HUES48 (cell line): ENCODE data around the gene TAF4.

ENCODE experiments used
- H3K27ac ChIP-seq: one replicate; pipeline ENCODE4 v1.7.0; 2013; ENCODE audit warnings: low read depth, low read length, inconsistent platforms
- H3K27me3 ChIP-seq: 2 replicates; pipeline ENCODE4 v1.6.1; 2013; ENCODE audit warnings: mild to moderate bottlenecking, low read length; ENCODE audit not compliant: control insufficient read depth, insufficient read depth
- H3K36me3 ChIP-seq: 2 replicates; pipeline ENCODE4 v1.6.1; 2013; ENCODE audit warnings: low read length; ENCODE audit not compliant: control insufficient read depth, insufficient read depth
- H3K4me1 ChIP-seq: 2 replicates; pipeline ENCODE4 v1.6.1; 2013; ENCODE audit warnings: mild to moderate bottlenecking, low read length; ENCODE audit not compliant: control insufficient read depth, insufficient read depth
- H3K4me3 ChIP-seq: 2 replicates; pipeline ENCODE4 v1.5.1; 2013; ENCODE audit warnings: mild to moderate bottlenecking, low read depth, low read length
- H3K9ac ChIP-seq: 2 replicates; pipeline ENCODE4 v1.6.1; 2013; ENCODE audit warnings: mild to moderate bottlenecking, low read depth, low read length, moderate library complexity
- H3K9me3 ChIP-seq: 2 replicates; pipeline ENCODE4 v1.6.1; 2013; ENCODE audit warnings: low read length; ENCODE audit not compliant: control insufficient read depth, insufficient read depth

TAF4 gene

GRCh38 chr20:61937963-61938838 is 127.5 kb downstream of the TAF4 start:
- no peak overlapping the region for H3K9ac ChIP-seq
- H3K36me3 ChIP-seq: no peaks in the 10 kb centered on the region
- no peaks in the 10 kb centered on the region for H3K27me3 ChIP-seq
- H3K9me3 ChIP-seq: no peaks in the 10 kb centered on the region
- peaks cover 12% of the 10 kb centered on the region; the same call in 1 of the 2 replicates for H3K4me1 ChIP-seq
- H3K4me3 ChIP-seq: no peak overlapping the region
- H3K27ac ChIP-seq: no peak overlapping the region

GRCh38 chr20:61937146-61937962 is 128.3 kb downstream of the TAF4 start:
- H3K9me3 ChIP-seq: no peaks in the 10 kb centered on the region
- H3K27ac ChIP-seq: no peak overlapping the region
- H3K4me3 ChIP-seq: no peak overlapping the region
- H3K27me3 ChIP-seq: no peaks in the 10 kb centered on the region
- no peaks in the 10 kb centered on the region for H3K36me3 ChIP-seq
- peaks cover 12% of the 10 kb centered on the region; the same call in 1 of the 2 replicates for H3K4me1 ChIP-seq
- H3K9ac ChIP-seq: no peak overlapping the region

DNA sequence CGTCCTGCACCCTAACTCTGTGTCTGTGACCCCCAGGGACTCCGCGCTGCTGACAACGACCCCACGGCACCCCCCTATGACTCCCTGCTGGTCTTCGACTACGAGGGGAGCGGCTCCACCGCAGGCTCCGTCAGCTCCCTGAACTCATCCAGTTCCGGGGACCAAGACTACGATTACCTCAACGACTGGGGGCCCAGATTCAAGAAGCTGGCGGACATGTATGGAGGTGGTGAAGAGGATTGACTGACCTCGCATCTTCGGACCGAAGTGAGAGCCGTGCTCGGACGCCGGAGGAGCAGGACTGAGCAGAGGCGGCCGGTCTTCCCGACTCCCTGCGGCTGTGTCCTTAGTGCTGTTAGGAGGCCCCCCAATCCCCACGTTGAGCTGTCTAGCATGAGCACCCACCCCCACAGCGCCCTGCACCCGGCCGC is 129.0 kb downstream of the TAF4 start:
- Histone ChIP-seq H3K4me1 (peaks cover 12% of the 10 kb centered on the region; the same call in 1 of the 2 replicates), H3K36me3 (no peaks in the 10 kb centered on the region), H3K9me3 (no peaks in the 10 kb centered on the region), H3K4me3 (no peak overlapping the region), H3K27ac (no peak overlapping the region), H3K27me3 (no peaks in the 10 kb centered on the region), H3K9ac (no peak overlapping the region)

DNA sequence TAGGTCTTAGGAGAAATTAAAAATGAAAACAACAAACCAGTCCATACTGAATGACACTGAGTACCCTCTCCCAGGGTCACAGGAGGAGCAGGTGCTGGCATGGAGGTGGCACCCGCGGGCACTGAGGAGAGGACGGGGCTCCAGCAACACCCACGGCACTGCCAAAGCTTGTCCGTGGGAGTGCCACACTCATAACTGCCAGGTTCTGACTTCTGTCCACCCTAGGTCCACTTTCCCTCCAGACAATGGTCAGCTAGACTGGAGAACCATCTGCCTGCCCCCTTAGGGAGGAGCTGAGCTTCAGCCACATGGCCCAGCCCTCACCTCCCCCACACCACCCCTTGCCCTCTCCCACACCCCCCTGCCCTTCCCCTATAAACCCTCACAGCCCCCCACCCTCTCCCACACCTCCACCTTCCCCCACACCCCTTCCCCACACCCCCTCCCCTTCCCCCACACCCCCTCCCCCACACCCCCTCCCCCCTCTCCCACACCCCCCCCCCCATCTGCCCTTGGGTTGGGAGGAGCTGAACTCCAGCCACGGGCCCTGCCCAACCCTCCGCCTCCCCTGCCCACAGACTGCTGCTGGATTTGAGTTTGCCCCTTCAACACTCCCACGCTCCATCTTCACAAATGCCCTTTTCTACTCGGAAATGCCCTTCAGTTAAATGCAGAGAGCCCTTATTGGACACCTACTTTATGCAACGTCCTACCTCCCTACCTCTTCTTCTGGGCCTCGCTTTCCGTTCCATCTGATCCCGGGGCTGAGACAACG is 129.6 kb downstream of the TAF4 start:
- Histone ChIP-seq H3K9me3 (no peaks in the 10 kb centered on the region), H3K9ac (no peak overlapping the region), H3K4me3 (no peak overlapping the region), H3K36me3 (no peaks in the 10 kb centered on the region), H3K27me3 (no peaks in the 10 kb centered on the region), H3K4me1 (peaks cover 12% of the 10 kb centered on the region; the same call in 1 of the 2 replicates), H3K27ac (no peak overlapping the region)

- no peaks in the 10 kb centered on the region for H3K36me3 ChIP-seq
- H3K27ac ChIP-seq: no peak overlapping the region
- no peak overlapping the region for H3K4me3 ChIP-seq
- peaks cover 12% of the 10 kb centered on the region; the same call in 1 of the 2 replicates for H3K4me1 ChIP-seq
- H3K27me3 ChIP-seq: no peaks in the 10 kb centered on the region
- H3K9ac ChIP-seq: no peak overlapping the region
- H3K9me3 ChIP-seq: no peaks in the 10 kb centered on the region
Observed at GRCh38 chr20:61934716-61935530, 130.8 kb downstream of the TAF4 start.

DNA sequence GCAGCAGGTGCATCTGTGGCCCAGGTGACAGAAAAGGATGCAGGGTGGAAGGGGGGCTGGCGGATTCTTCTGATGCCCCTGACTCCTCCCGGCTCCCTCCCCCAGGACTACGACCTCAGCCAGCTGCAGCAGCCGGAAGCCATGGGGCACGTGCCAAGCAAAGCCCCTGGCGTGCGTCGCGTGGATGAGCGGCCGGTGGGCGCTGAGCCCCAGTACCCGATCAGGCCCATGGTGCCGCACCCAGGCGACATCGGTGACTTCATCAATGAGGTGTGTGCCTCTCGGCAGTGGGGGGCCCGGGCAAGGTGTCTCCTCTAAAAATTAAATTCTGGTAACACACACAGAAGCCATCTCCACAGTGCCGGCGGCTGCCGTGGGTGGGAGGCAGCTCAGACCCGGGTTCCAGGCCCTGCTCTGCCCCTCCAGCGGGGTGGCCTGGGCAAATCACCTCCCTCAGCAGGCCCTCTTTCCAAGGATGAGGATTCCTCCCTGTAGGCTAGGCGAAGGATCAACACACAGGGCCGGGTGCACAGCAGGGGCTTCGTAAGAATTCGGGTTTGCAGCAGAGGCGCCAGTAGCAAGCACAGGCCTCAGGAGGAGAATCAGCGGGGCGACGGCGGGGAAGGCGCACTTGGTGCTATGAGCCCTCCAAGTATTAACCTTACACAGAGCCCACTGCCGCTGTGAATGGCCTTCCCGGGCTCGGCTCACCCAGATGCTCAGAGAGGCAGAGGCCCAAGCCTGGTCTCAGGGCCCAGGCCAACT is 131.5 kb downstream of the TAF4 start:
- H3K9me3 ChIP-seq: no peaks in the 10 kb centered on the region
- H3K27ac ChIP-seq: no peak overlapping the region
- no peaks in the 10 kb centered on the region for H3K36me3 ChIP-seq
- H3K4me3 ChIP-seq: no peak overlapping the region
- H3K27me3 ChIP-seq: no peaks in the 10 kb centered on the region
- no peak overlapping the region for H3K9ac ChIP-seq
- H3K4me1 ChIP-seq: peaks cover 12% of the 10 kb centered on the region; the same call in 1 of the 2 replicates

DNA sequence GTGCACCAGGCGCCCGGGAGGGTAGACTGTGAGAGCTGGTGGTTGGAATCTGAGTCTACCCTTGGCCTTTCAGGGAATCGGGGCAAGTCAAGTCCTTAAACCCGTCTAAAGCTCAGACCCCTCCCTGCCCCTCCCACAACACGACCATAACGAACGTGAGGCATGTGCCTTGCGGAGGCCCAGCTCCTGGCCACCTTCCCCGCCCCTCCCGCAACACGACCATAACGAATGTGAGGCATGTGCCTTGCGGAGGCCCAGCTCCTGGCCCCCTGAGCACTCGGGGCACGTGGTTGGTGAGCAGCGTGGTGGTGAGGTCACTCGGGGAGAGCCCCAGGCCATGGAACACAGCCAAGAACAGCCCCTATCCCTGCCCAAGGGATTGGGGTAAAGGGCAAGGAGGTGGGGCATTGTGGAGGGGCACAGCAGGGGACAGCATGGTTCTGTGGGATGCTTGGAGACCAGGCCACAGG is 132.2 kb downstream of the TAF4 start:
- no peaks in the 10 kb centered on the region for H3K36me3 ChIP-seq
- no peak overlapping the region for H3K27ac ChIP-seq
- peaks cover 12% of the 10 kb centered on the region; the same call in 1 of the 2 replicates for H3K4me1 ChIP-seq
- H3K9me3 ChIP-seq: no peaks in the 10 kb centered on the region
- no peaks in the 10 kb centered on the region for H3K27me3 ChIP-seq
- no peak overlapping the region for H3K9ac ChIP-seq
- no peak overlapping the region for H3K4me3 ChIP-seq

GRCh38 chr20:61932711-61933480 is 132.8 kb downstream of the TAF4 start:
- no peak overlapping the region for H3K4me3 ChIP-seq
- H3K27me3 ChIP-seq: no peaks in the 10 kb centered on the region
- H3K36me3 ChIP-seq: no peaks in the 10 kb centered on the region
- no peak overlapping the region for H3K9ac ChIP-seq
- no peak overlapping the region for H3K27ac ChIP-seq
- no peaks in the 10 kb centered on the region for H3K9me3 ChIP-seq
- peaks cover 12% of the 10 kb centered on the region; the same call in 1 of the 2 replicates for H3K4me1 ChIP-seq

GRCh38 chr20:61932199-61932592 is 133.5 kb downstream of the TAF4 start:
- Histone ChIP-seq H3K4me1 (peaks cover 12% of the 10 kb centered on the region; the same call in 1 of the 2 replicates), H3K27me3 (no peaks in the 10 kb centered on the region), H3K9ac (no peak overlapping the region), H3K27ac (no peak overlapping the region), H3K36me3 (no peaks in the 10 kb centered on the region), H3K9me3 (no peaks in the 10 kb centered on the region), H3K4me3 (no peak overlapping the region)
